Measurements from ENCODE around the gene GALNT9.

The GALNT9 gene

DNA sequence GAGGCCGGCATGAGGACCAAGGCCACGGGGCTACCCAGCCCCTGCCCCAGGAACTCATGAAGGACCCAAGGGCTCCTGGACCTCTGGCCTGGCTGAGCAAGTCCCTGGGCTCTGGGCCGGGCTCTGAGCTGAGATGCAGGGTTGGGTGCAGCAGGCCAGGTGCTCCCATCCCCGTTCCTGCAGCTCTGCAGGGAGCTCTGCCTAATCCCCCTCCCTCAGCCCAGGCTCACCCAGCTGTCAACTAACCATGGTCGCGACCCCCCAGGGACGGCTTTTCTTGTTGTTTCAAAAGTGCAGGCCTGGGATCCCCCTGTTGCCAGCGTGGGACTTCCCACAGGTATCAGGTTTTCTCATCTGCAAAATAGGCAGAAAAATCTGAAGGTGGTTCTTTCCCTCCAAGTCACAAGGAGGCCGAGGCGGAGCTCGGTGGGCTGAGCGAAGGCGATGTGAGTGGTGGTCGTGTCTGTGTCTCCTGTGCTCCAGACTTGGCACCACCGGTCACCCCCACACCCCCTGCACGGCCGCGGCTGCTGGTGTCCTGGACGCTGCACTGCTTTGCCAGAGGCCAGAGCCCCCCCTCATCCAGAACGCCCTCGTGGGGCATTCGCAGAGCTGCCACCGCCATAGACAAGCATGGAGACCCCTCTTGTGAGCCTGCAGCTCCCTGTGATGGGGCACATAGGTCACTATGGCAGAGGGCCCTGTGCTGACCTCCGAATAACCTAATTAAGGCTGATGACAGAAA is 22.5 kb upstream of the GALNT9 start:
- peaks cover 4% of the 10 kb centered on the region for H3K9me3 ChIP-seq (ENCODE audit: control insufficient read depth, low read length)
- peaks cover 5% of the 10 kb centered on the region for H3K27me3 ChIP-seq (ENCODE audit: control insufficient read depth, insufficient read depth, low read length, poor library complexity, severe bottlenecking)
- no peaks in the 10 kb centered on the region for H3K4me1 ChIP-seq (ENCODE audit: control insufficient read depth, insufficient read depth, low read length)
- H3K36me3 ChIP-seq (ENCODE audit: control insufficient read depth, insufficient read depth, low read length): no peaks in the 10 kb centered on the region
- no peak overlapping the region for H3K4me3 ChIP-seq (ENCODE audit: insufficient read depth, low read depth, low read length)
- H3K27ac ChIP-seq (ENCODE audit: insufficient read depth, low read depth, low read length, poor library complexity, severe bottlenecking): no peak overlapping the region
- WGBS, 2 experiments: 86 to 87% methylated on average over 24 of the region's 24 CpGs

- no peaks in the 10 kb centered on the region for H3K4me1 ChIP-seq (ENCODE audit: control insufficient read depth, insufficient read depth, low read length)
- H3K36me3 ChIP-seq (ENCODE audit: control insufficient read depth, insufficient read depth, low read length): no peaks in the 10 kb centered on the region
- peaks cover 4% of the 10 kb centered on the region for H3K9me3 ChIP-seq (ENCODE audit: control insufficient read depth, low read length)
- H3K4me3 ChIP-seq (ENCODE audit: insufficient read depth, low read depth, low read length): no peak overlapping the region
- H3K27me3 ChIP-seq (ENCODE audit: control insufficient read depth, insufficient read depth, low read length, poor library complexity, severe bottlenecking): no peaks in the 10 kb centered on the region
- no peak overlapping the region for H3K27ac ChIP-seq (ENCODE audit: insufficient read depth, low read depth, low read length, poor library complexity, severe bottlenecking)
- WGBS, 2 experiments: 54 to 65% methylated on average over 1 of the region's 1 CpG
These were observed 20.2 kb upstream of the GALNT9 start for GRCh38 chr12:132349501-132350131.

GRCh38 chr12:132348176-132348575 is 18.8 kb upstream of the GALNT9 start:
- H3K27me3 ChIP-seq (ENCODE audit: control insufficient read depth, insufficient read depth, low read length, poor library complexity, severe bottlenecking): no peaks in the 10 kb centered on the region
- H3K36me3 ChIP-seq (ENCODE audit: control insufficient read depth, insufficient read depth, low read length): no peaks in the 10 kb centered on the region
- no peaks in the 10 kb centered on the region for H3K4me1 ChIP-seq (ENCODE audit: control insufficient read depth, insufficient read depth, low read length)
- WGBS, 2 experiments: 86 to 88% methylated on average over 14 of the region's 14 CpGs
- H3K27ac ChIP-seq (ENCODE audit: insufficient read depth, low read depth, low read length, poor library complexity, severe bottlenecking): no peak overlapping the region
- H3K4me3 ChIP-seq (ENCODE audit: insufficient read depth, low read depth, low read length): no peak overlapping the region
- peaks cover 4% of the 10 kb centered on the region for H3K9me3 ChIP-seq (ENCODE audit: control insufficient read depth, low read length)

DNA sequence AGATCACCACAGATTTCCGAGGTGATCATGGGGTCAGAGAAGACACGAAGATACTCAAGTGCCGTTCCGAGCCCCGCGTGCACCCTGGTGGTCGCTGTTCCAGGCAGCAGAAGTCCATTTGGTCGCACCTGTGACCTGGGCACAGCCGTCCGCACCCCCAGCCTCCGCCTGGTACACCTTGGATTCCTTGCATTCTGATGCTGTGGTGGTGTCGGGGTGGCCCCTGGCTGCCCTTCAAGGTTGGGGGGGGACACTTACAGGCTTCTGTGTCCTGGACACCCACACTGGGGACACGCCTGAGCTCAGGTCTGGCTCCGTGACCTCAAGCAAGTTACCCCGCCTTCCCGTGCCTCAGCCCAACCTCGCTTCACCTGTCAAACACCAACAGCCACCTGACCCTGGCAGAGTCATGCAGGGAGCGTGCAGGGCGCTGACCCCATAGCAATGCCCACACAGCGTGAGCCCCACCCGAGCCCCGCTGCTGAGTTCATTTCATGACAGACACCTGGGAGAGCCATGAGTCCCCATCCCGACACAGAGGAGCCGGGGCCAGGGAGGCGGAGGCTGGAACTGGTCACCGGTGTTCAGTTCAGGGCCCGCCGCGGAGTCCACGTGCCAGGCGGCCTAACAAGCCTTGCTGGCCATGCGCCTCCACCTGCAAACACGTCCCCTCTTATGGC is 17.9 kb upstream of the GALNT9 start:
- WGBS, 2 experiments: 87 to 88% methylated on average over 33 of the region's 33 CpGs
- H3K36me3 ChIP-seq (ENCODE audit: control insufficient read depth, insufficient read depth, low read length): no peaks in the 10 kb centered on the region
- no peak overlapping the region for H3K27ac ChIP-seq (ENCODE audit: insufficient read depth, low read depth, low read length, poor library complexity, severe bottlenecking)
- no peak overlapping the region for H3K4me3 ChIP-seq (ENCODE audit: insufficient read depth, low read depth, low read length)
- no peaks in the 10 kb centered on the region for H3K4me1 ChIP-seq (ENCODE audit: control insufficient read depth, insufficient read depth, low read length)
- H3K27me3 ChIP-seq (ENCODE audit: control insufficient read depth, insufficient read depth, low read length, poor library complexity, severe bottlenecking): no peaks in the 10 kb centered on the region
- peaks cover 4% of the 10 kb centered on the region for H3K9me3 ChIP-seq (ENCODE audit: control insufficient read depth, low read length)

DNA sequence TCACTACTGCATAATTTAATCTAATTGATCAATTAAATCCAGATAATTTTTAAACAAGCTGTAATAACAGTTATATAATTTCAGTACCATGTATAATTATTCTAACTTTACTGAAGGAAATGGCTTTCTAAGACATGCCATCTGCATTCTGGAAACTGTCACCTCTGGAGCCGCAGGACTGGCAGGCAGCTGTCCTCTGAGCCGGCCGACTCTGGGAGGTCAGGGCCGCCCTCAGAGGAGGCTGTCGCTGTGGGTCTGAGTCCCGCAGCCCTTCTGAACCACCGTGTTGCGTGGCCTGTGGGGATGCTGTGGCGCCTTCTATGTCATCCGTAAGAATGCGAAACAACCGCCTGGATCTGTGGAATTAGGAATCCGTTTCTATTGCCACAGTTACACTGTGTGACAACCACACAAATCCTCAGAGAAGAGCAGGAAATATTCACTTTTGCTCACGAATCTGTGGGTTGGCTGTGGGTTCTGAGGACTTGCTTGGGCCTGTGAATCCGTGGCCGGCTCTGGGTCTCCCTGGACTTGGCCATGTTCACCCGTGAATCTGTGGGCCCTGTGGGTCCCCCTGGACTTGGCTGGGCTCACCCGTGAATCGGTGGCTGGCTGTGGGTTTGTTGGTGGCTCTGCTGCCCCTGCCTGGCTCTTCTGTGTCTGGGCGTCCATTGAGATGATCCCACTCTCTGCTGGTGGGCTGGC is 17.2 kb upstream of the GALNT9 start:
- 85 to 86% methylated on average over 20 of the region's 20 CpGs for WGBS, 2 experiments
- H3K27ac ChIP-seq (ENCODE audit: insufficient read depth, low read depth, low read length, poor library complexity, severe bottlenecking): no peak overlapping the region
- H3K9me3 ChIP-seq (ENCODE audit: control insufficient read depth, low read length): peaks cover 4% of the 10 kb centered on the region
- H3K27me3 ChIP-seq (ENCODE audit: control insufficient read depth, insufficient read depth, low read length, poor library complexity, severe bottlenecking): no peaks in the 10 kb centered on the region
- no peak overlapping the region for H3K4me3 ChIP-seq (ENCODE audit: insufficient read depth, low read depth, low read length)
- H3K36me3 ChIP-seq (ENCODE audit: control insufficient read depth, insufficient read depth, low read length): no peaks in the 10 kb centered on the region
- no peaks in the 10 kb centered on the region for H3K4me1 ChIP-seq (ENCODE audit: control insufficient read depth, insufficient read depth, low read length)

- no peaks in the 10 kb centered on the region for H3K4me1 ChIP-seq (ENCODE audit: control insufficient read depth, insufficient read depth, low read length)
- no peaks in the 10 kb centered on the region for H3K27me3 ChIP-seq (ENCODE audit: control insufficient read depth, insufficient read depth, low read length, poor library complexity, severe bottlenecking)
- H3K4me3 ChIP-seq (ENCODE audit: insufficient read depth, low read depth, low read length): no peak overlapping the region
- H3K27ac ChIP-seq (ENCODE audit: insufficient read depth, low read depth, low read length, poor library complexity, severe bottlenecking): no peak overlapping the region
- no peaks in the 10 kb centered on the region for H3K36me3 ChIP-seq (ENCODE audit: control insufficient read depth, insufficient read depth, low read length)
- 84 to 86% methylated on average over 37 of the region's 37 CpGs for WGBS, 2 experiments
- H3K9me3 ChIP-seq (ENCODE audit: control insufficient read depth, low read length): peaks cover 4% of the 10 kb centered on the region
These were observed 16.3 kb upstream of the GALNT9 start for GRCh38 chr12:132345561-132346200.

- no peak overlapping the region for H3K4me3 ChIP-seq (ENCODE audit: insufficient read depth, low read depth, low read length)
- no peak overlapping the region for H3K27ac ChIP-seq (ENCODE audit: insufficient read depth, low read depth, low read length, poor library complexity, severe bottlenecking)
- peaks cover 4% of the 10 kb centered on the region for H3K9me3 ChIP-seq (ENCODE audit: control insufficient read depth, low read length)
- no peaks in the 10 kb centered on the region for H3K4me1 ChIP-seq (ENCODE audit: control insufficient read depth, insufficient read depth, low read length)
- no peaks in the 10 kb centered on the region for H3K27me3 ChIP-seq (ENCODE audit: control insufficient read depth, insufficient read depth, low read length, poor library complexity, severe bottlenecking)
- WGBS, 2 experiments: 87 to 89% methylated on average over 17 of the region's 17 CpGs
- no peaks in the 10 kb centered on the region for H3K36me3 ChIP-seq (ENCODE audit: control insufficient read depth, insufficient read depth, low read length)
These were observed 15.7 kb upstream of the GALNT9 start for GRCh38 chr12:132345126-132345525.

DNA sequence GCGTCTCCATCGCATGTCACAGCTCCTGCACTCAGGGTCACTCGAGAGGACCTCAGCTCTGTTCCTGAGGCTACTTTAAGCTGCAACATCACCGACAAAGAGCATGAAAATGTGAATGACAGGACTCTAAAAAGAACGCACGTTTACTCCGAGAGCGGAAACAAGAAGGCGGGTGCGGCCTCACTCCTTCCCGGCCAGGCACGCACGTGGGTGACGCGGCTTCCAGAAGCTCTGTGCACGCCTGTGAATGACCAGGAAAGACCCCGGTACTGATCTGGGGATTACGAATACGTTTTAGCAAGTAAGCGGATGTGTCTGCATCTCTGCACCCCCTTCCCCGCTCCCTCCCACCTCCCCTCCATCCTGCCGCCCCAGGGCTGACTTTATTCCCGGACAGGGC is 15.2 kb upstream of the GALNT9 start:
- H3K27me3 ChIP-seq (ENCODE audit: control insufficient read depth, insufficient read depth, low read length, poor library complexity, severe bottlenecking): no peaks in the 10 kb centered on the region
- H3K9me3 ChIP-seq (ENCODE audit: control insufficient read depth, low read length): peaks cover 2% of the 10 kb centered on the region
- H3K4me3 ChIP-seq (ENCODE audit: insufficient read depth, low read depth, low read length): no peak overlapping the region
- no peaks in the 10 kb centered on the region for H3K36me3 ChIP-seq (ENCODE audit: control insufficient read depth, insufficient read depth, low read length)
- H3K4me1 ChIP-seq (ENCODE audit: control insufficient read depth, insufficient read depth, low read length): no peaks in the 10 kb centered on the region
- 84% methylated on average over 23 of the region's 23 CpGs for WGBS, 2 experiments
- no peak overlapping the region for H3K27ac ChIP-seq (ENCODE audit: insufficient read depth, low read depth, low read length, poor library complexity, severe bottlenecking)

DNA sequence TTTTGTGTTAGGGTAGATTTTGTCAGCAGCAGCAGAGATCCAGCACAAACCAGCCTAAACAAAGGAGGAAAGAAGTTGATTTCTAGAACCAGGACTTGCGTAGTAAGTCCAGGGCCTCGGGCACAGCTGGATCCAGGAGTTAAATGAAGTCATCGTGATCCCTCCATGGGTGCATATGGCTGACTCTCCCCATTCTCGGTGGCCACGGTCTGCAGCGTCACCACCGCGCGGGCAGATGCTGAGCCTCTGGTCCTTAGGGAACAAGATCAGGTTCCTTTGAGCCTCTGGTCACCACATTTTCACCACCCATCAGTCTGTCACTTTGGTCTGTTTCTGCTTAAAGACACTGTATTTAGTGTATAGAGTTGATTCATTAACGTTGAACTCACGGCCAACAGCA is 14.8 kb upstream of the GALNT9 start:
- Histone ChIP-seq H3K27ac (ENCODE audit: insufficient read depth, low read depth, low read length, poor library complexity, severe bottlenecking) (no peak overlapping the region), H3K36me3 (ENCODE audit: control insufficient read depth, insufficient read depth, low read length) (no peaks in the 10 kb centered on the region), H3K9me3 (ENCODE audit: control insufficient read depth, low read length) (peaks cover 2% of the 10 kb centered on the region), H3K4me3 (ENCODE audit: insufficient read depth, low read depth, low read length) (no peak overlapping the region), H3K4me1 (ENCODE audit: control insufficient read depth, insufficient read depth, low read length) (no peaks in the 10 kb centered on the region), H3K27me3 (ENCODE audit: control insufficient read depth, insufficient read depth, low read length, poor library complexity, severe bottlenecking) (no peaks in the 10 kb centered on the region)
- 88 to 91% methylated on average over 11 of the region's 11 CpGs for WGBS, 2 experiments

Measured in ectodermal cell (in vitro differentiated cells).